HG03521 (cell line): Measurements from ENCODE around the gene PTPRG.

ENCODE experiments used
- ATAC-seq: cut with Tn5 transposase; IDR thresholded peaks from one replicate; pipeline ENCODE4 v1.9.1; 2021; ENCODE audit warnings: mild to moderate bottlenecking, moderate library complexity; ENCODE audit not compliant: unreplicated experiment

Gene PTPRG

GRCh38 chr3:61562042-61562720, 810 bp downstream of the PTPRG start:
- no peak for ATAC-seq

DNA sequence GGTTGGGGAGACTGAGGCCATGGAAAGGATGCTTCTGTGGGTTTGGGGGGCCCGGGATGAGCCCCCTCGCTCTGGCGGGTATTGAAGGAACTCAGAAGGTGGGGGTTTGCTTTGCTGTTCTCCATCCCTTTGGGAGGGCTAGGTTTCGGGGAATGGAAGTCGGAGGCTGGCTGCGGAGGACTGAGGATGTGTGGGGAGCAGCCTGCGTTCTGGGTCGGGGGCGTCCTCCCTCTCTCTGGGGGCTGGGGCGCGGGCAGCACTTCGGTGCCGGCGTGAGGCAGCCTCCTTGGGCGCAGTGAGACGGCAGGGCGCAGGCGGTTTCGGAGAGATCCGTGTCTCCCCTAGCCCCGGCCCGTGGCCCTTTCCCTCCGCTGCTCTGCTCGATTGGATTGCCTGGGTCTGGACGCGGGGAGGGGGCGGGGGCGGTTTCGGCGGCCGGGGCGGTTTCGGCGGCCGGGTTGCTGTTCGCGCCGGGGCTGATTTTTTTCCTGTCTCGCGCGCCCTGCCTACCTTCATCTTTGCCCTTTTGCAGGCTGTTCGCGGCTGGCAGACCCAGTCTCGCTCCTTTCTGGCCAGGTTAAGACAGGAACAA, 1.4 kb downstream of the PTPRG start:
- no peak for ATAC-seq

- no peak for ATAC-seq
Measured at GRCh38 chr3:61563313-61564271, 2.2 kb downstream of the PTPRG start.

DNA sequence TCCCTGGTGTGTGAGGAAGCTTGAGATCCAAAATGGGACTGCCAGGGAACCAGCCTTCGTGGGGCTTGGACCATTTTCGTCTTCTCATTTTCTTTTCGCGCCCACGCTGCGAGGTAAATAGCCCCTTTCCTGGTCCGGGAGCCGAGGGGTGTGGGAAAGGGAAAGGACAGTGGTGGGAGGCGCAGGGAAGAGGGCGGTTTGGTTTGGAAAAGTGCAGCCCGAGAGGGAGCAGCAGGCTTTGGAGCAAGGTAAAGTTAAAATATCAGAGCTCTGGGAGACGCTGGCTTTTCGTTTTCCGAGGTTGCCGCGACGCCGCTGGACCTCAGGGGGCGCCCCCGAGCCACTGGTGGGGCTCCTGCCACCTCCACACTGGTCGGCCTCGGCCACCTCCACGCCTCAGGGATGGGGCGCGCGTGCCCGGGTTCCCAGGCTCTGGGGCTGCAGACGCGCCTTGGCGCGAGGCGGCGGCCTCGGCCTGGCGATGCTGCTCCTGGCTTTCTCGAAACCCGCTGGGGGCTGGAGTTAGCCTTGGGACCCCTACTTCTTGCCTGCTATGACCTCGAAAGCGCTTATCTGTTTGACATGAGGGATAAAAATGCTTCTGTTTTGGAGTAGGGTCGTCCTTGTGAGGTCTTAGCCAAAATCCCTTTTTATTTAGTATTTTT, 3.2 kb downstream of the PTPRG start:
- no peak for ATAC-seq

- no peak for ATAC-seq
Measured at GRCh38 chr3:61565569-61565968, 4.2 kb downstream of the PTPRG start.

- no peak for ATAC-seq
Measured at GRCh38 chr3:61568127-61568526, 6.8 kb downstream of the PTPRG start.

DNA sequence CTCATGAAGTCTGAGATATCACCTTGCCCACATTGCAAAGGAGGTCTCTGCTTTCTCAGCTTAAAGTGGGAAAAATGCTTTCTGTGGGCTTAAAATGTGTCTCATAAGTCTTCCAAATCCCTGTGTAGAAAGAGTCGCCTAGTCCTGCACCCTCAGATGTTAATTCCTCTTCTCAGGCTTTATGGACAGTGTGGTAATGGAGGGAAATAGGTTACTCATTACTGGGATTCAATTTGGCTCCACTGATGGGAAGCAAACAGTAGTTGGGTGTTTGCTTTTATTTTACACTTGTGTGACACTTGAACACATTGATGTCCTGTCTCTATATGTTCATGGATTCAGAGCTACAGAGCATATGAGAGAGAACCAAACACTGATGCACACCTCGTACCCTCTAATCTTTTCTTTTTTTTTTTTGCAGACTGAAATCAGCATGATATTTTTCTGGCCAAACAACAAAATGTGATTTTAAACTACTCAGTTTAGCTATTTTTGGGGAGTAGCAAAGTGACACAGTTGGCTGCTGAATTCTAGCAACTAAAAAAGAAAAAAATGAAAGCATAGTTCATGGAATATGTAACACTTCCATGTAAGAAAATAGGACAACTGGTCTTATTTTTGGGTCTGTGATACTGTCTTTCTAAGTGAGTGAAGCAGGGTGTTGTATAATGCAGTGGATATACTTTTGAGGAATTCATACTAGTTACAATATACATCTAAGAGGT, 8.6 kb downstream of the PTPRG start:
- no peak for ATAC-seq

- no peak for ATAC-seq
Measured at GRCh38 chr3:61570813-61571212, 9.4 kb downstream of the PTPRG start.

- ATAC-seq: no peak
Measured at GRCh38 chr3:61571516-61572336, 10.4 kb downstream of the PTPRG start.

- no peak for ATAC-seq
Measured at GRCh38 chr3:61572879-61573278, 11.5 kb downstream of the PTPRG start.

GRCh38 chr3:61573441-61573840, 12.1 kb downstream of the PTPRG start:
- no peak for ATAC-seq

- ATAC-seq: no peak
Measured at GRCh38 chr3:61574854-61575253, 13.5 kb downstream of the PTPRG start.

DNA sequence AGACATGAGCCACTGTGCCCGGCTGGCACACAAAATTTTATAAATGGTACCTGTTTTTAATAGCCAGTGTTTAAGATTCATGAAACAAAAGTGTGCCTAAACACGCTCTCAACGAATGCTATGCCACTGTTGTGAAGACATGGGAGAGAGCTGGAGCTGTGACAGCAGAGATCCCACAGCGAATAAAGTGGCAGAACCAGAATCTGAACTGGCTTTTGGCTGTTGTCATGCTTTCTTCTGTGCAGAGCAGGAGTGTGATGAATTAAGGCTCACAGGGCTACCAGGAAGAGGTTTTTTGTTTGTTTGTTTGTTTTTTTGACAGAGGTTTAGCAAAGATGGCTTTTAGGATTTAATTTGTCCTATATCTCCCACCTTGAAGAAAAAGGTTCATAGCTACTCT, 14.5 kb downstream of the PTPRG start:
- no peak for ATAC-seq

GRCh38 chr3:61577760-61578159, 16.4 kb downstream of the PTPRG start:
- ATAC-seq: no peak

DNA sequence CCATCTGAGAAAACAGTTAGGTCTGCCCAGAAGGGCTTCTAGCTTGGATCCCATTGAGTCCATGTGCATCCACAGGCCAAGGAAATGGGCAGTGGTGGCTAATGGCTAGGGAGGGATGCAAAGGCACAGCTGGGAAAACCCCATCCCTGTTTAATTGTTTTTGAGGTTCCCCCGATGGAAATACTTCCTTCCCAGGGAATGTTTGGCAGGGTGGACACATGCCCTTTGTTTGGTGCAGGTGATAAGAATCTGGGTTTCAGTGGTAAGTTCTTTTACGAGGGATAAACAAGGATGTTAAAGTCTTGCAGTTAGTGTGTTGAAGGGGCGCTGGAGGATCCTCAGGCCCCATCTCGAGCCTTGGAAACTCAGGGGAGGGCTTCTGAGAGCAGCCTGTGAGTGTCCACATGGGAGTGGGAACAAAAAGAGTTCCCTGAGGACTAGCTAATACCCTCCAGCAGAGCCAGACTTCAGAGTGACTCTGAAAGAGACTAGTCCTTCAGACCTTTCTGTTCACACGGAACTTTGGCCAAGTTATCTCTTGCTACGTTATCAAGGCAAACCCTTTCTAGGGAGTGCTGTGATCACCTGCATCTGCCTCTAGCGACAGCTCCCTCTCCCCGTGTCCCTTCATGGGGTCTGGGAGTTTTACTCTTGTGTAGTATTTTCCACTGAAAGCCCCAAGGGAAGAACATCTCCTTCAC, 17.4 kb downstream of the PTPRG start:
- ATAC-seq: no peak

GRCh38 chr3:61579685-61580084, 18.3 kb downstream of the PTPRG start:
- no peak for ATAC-seq

- ATAC-seq: no peak
Measured at GRCh38 chr3:61580982-61581643, 19.7 kb downstream of the PTPRG start.

DNA sequence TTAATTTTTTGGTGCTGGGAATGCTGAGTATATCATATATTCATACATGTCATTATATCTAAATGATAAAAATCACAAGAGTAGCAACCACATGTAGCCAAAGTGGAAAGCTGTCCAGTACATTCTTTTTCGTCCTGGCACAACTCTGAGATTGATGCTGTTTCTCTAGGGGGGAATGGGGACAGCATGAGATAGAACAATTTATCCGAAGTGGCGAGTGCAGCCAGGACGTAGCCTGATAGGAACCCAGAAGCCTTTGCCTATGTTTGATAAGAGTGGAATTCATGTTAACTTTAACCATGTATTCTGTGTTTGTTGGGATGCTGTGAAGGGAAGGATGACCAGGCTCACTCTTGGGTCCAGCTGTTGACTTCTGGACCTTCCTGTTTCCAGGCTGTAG, 20.9 kb downstream of the PTPRG start:
- no peak for ATAC-seq

GRCh38 chr3:61582846-61583245, 21.5 kb downstream of the PTPRG start:
- no peak for ATAC-seq
